Stimulated activated CD4-positive, alpha-beta T cell treated with anti-CD3 and anti-CD28 coated beads, Interleukin-1b, Interleukin-23, amount 100 ng/mL, for 4 hours (primary cell): Measurements from ENCODE around the gene C14orf93.
A peak's percentile ranks its signal among the peaks of the same experiment; 100 is the strongest.

Source experiments
- DNase-seq, 2 donors: peaks; one replicate each; pipeline ENCODE4 v3.0.0-alpha.2; 2020; ENCODE audit warnings: low read depth in 2 of 2

C14orf93 gene

GRCh38 chr14:23009939-23010726 is at the start of gene C14orf93:
Gene C14orf93 (minus strand): TSS chr14:23010143. CDS start chr14:22999023, 11,120 bp downstream.
- DNase-seq, result peak; percentile 66 to 84

GRCh38 chr14:23058654-23059504 is 48.9 kb upstream of the C14orf93 start:
- DNase-seq, result no peak

GRCh38 chr14:23057757-23058653 is 48.1 kb upstream of the C14orf93 start:
- DNase-seq, result peak; percentile 87

- peak; percentile 56 to 58 for DNase-seq
Observed at GRCh38 chr14:23056956-23057756, 47.2 kb upstream of the C14orf93 start, which contains the start of gene CDH24. Gene CDH24 (minus strand): TSS chr14:23057520. CDS start chr14:23055733, 1,787 bp downstream.

- peak; percentile 61 to 63 for DNase-seq
Observed at GRCh38 chr14:23056145-23056955, 46.4 kb upstream of the C14orf93 start.

- DNase-seq, result no peak
Observed at GRCh38 chr14:23055621-23056144, 45.7 kb upstream of the C14orf93 start.

GRCh38 chr14:23055147-23055550 is 45.2 kb upstream of the C14orf93 start:
- no peak for DNase-seq

GRCh38 chr14:23054000-23054811 is 44.3 kb upstream of the C14orf93 start:
- DNase-seq, result peak in 1 of 2 donors; percentile 20

GRCh38 chr14:23053426-23053825 is 43.5 kb upstream of the C14orf93 start:
- DNase-seq, result no peak

GRCh38 chr14:23052671-23053070 is 42.7 kb upstream of the C14orf93 start:
- no peak for DNase-seq

- no peak for DNase-seq
Observed at GRCh38 chr14:23052182-23052623, 42.3 kb upstream of the C14orf93 start.

GRCh38 chr14:23051141-23052057 is 41.5 kb upstream of the C14orf93 start:
- DNase-seq, result no peak

- no peak for DNase-seq
Observed at GRCh38 chr14:23049011-23049410, 39.1 kb upstream of the C14orf93 start.

GRCh38 chr14:23047751-23048693 is 38.1 kb upstream of the C14orf93 start:
- no peak for DNase-seq

GRCh38 chr14:23047034-23047634 is 37.2 kb upstream of the C14orf93 start:
- no peak for DNase-seq
